Skeletal muscle tissue (tissue), 4 donors: ENCODE data around the gene TMEM63A. TPM values are rescaled to one million over a fixed set of nuclear protein-coding genes. Genes with fewer than 3 reads are reported as not detected.
A peak's percentile ranks its signal among the peaks of the same experiment; 100 is the strongest.
"Not testable (repeated sequence)": the region's sequence is repeated elsewhere in the genome, so short reads cannot be mapped to it uniquely, and the experiment has no call there.

ENCODE experiments used
- H3K27ac ChIP-seq: one replicate; pipeline ENCODE4 v1.7.0; 2013; ENCODE audit warnings: mild to moderate bottlenecking, low read depth, low read length, inconsistent platforms
- H3K27me3 ChIP-seq, 3 donors: one replicate each; pipeline ENCODE4 v1.7.0; 2013; ENCODE audit warnings: low read length in 3 of 3; ENCODE audit not compliant: control insufficient read depth in 3 of 3, insufficient read depth in 3 of 3
- H3K36me3 ChIP-seq, 3 donors: one replicate each; pipeline ENCODE4 v1.7.0; 2013; ENCODE audit warnings: low read length in 3 of 3; ENCODE audit not compliant: control insufficient read depth in 3 of 3, insufficient read depth in 3 of 3
- H3K4me1 ChIP-seq, 3 donors: one replicate each; pipeline ENCODE4 v1.7.0; 2013; ENCODE audit warnings: low read length in 3 of 3, mild to moderate bottlenecking in 3 of 3; ENCODE audit not compliant: control insufficient read depth in 3 of 3, insufficient read depth in 3 of 3
- H3K4me3 ChIP-seq, 3 donors: one replicate each; pipeline ENCODE4 v1.7.0; 2013; ENCODE audit warnings: low read length in 3 of 3
- H3K9ac ChIP-seq, 3 donors: one replicate each; pipeline ENCODE4 v1.7.0; 2013; ENCODE audit warnings: low read length in 3 of 3, mild to moderate bottlenecking in 3 of 3, moderate library complexity in 2 of 3, low read depth in 1 of 3
- H3K9me3 ChIP-seq, 3 donors: one replicate each; pipeline ENCODE4 v1.7.0; 2013; ENCODE audit warnings: low read length in 3 of 3; ENCODE audit not compliant: control insufficient read depth in 3 of 3
- total RNA-seq: library from RNA; depleted of rRNA; stranded (reverse); fragments of >200 nt; gene quantifications from one replicate; pipeline ENCODE4 v1.2.3, GENCODE V29; 2014
- donor health status: Osteomylitis.

Gene TMEM63A
- total RNA-seq, 1 donor from 2014 or later: 12.0 TPM

DNA sequence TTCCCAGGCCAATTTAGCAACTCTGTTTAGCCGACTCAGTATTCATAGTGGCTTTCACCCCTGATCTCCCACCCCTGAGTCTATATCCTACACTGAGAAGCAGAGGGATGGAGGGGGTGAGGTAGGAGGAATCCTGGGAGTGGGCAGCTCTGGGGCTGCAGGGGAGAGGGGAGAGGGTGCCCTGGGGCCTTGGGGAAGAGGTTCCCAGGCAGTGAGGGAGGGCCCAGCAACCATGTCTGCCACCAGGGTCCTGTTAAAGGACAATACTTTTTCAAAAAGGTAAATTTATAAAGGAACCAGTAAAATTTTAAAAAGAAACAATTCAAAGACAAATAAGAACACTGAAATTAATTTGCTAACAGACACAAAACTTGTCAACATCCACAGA, 42.0 kb downstream of the TMEM63A start:
- Histone ChIP-seq H3K9me3 (no peaks in the 10 kb centered on the region), H3K27ac (no peak overlapping the region), H3K4me1 (peaks cover 0 to 9% (median 3%) of the 10 kb centered on the region in 3 donors), H3K36me3 (peaks cover 49 to 73% (median 52%) of the 10 kb centered on the region in 3 donors), H3K27me3 (no peaks in the 10 kb centered on the region), H3K4me3 (no peak overlapping the region), H3K9ac (no peak overlapping the region)

DNA sequence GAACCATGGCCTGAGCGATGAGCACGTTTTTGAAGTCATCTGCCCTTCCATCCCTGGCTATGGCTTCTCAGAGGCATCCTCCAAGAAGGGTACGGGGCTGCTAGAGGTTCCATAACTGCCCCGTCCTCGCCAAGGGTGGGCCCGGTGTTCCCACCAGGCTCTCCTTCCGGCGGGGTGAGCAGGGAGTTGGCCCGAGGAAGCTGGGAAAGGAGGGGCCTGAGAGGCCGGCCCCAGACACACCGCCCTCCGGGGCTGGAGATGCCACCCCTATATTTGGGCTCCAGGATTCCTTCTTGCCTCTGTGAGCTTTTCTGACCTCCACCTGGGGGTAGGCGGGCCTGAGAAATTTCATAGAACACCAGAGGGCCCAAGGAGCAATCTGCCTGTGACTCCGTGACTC, 43.4 kb downstream of the TMEM63A start:
- no peaks in the 10 kb centered on the region for H3K27me3 ChIP-seq
- H3K9ac ChIP-seq: no peak overlapping the region
- no peaks in the 10 kb centered on the region for H3K9me3 ChIP-seq
- H3K4me1 ChIP-seq: peaks cover 8 to 17% (median 10%) of the 10 kb centered on the region in 3 donors
- no peak overlapping the region for H3K4me3 ChIP-seq
- H3K36me3 ChIP-seq: peaks cover 43 to 65% (median 46%) of the 10 kb centered on the region in 3 donors
- no peak overlapping the region for H3K27ac ChIP-seq

DNA sequence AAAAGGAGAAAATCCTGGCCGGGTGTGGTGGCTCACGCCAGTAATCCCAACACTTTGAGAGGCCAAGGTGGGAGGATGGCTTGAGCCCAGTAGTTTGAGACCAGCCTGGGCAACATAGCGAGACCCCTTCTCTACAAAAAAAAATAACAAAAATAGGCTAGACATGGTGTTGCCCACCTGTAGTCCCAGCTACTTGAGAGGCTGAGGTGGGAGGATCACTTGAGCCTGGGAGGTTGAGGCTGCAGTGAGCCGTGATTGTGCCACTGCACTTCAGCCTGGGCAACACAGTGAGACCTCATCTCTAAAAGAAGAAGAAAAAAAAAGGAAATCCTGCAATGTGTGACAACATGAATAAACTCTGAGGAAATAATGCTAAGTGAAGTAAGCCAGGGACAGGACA, 45.9 kb downstream of the TMEM63A start:
- Histone ChIP-seq H3K36me3 (peaks cover 37 to 63% (median 48%) of the 10 kb centered on the region in 3 donors), H3K4me1 (peaks cover 8 to 17% (median 10%) of the 10 kb centered on the region in 3 donors)
- H3K9me3 ChIP-seq, H3K4me3 ChIP-seq, H3K27me3 ChIP-seq, H3K27ac ChIP-seq, H3K9ac ChIP-seq: not testable (repeated sequence)

DNA sequence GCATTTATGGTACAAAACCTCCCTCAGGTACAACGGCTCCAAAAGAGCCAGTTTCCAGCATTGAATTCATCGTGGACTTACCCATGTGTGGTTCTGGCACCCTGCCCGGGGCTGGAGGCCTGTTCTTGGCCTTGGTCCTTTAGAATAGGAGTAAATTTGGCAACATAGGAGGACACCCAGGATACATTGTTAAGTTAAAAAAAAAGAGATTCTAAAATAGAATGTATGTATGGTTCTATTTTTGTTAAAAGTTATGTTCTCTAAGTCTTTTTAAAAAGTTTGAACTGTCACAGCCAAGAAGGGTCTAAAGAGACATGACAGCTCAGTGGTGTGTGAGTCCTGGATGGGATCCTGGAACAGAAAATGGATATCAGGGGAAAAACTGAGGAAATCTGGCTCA, 46.3 kb downstream of the TMEM63A start:
- H3K4me1 ChIP-seq: peaks cover 8 to 17% (median 10%) of the 10 kb centered on the region in 3 donors
- H3K4me3 ChIP-seq: no peak overlapping the region
- H3K27me3 ChIP-seq: no peaks in the 10 kb centered on the region
- no peaks in the 10 kb centered on the region for H3K9me3 ChIP-seq
- H3K9ac ChIP-seq: peak overlapping the region in 1 of 3 donors; percentile 43
- H3K27ac ChIP-seq: no peak overlapping the region
- H3K36me3 ChIP-seq: peaks cover 40 to 65% (median 45%) of the 10 kb centered on the region in 3 donors

DNA sequence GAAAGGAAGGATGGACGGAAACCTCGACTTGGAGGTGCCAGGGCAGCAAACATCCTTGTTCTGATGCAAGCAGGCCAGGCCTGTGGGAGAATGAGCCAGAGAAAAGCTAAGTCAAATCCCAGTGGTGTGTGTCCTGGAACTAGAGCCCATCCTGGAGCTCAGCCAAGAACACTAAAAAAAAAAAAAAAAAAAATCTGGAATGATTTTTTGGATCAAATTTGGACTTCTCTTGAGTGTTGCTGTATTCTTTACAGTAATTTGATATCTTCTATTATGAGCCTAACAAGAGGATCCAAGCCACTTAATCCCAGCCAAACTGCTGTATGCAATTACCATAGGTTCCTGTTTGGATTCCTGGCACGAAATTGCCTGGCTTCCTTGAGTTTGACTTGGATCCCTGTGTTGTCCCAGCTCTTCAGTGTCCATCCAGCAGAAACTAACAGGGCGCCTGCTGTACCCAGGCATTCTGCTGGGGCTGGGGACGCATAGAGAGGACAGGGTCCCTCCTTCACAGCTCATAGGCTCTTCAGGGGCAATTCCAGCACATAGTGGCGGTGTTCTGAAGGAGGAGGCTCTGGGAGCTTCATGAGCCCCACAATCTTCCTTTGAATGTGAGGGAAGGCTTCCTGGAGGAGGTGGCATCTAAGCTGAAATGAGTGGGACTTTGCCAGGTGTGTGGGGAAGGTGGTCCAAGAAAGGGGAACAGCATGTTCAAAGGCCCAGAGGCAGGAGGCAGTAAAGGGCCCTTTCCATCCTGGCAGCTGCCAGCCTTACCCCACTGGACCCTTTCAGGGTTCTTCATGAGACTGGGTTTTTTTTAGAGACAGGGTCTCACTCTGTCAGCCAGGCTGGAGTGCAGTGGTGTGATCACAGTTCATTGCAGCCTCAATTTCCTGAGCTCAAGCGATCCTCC, 47.5 kb downstream of the TMEM63A start:
- peaks cover 32 to 64% (median 34%) of the 10 kb centered on the region in 3 donors for H3K36me3 ChIP-seq
- peaks cover 8 to 17% (median 10%) of the 10 kb centered on the region in 3 donors for H3K4me1 ChIP-seq
- H3K9me3 ChIP-seq: no peaks in the 10 kb centered on the region
- H3K9ac ChIP-seq: no peak overlapping the region
- H3K4me3 ChIP-seq: no peak overlapping the region
- H3K27me3 ChIP-seq: no peaks in the 10 kb centered on the region
- H3K27ac ChIP-seq: peak overlapping the region; percentile 64

DNA sequence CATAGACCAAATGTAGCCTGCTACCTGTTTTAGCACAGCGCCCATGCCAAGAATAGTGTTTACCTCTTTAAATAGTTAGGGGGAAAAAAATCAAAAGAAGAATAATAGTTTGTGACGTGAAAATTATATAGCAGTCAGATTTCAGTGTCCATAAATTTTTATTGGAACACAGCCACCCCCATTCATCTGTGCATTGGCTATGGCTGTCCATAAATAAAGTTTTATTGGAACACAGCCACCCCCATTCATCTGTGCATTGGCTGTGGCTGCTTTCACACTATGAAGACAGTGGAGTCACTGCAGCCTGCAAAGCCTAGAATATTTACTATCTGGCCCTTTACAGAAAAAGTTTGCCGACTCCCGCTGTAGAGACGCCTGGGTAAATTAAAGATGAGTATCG, 51.3 kb downstream of the TMEM63A start:
- Histone ChIP-seq H3K27ac (no peak overlapping the region), H3K36me3 (peaks cover 24 to 46% (median 28%) of the 10 kb centered on the region in 3 donors)

DNA sequence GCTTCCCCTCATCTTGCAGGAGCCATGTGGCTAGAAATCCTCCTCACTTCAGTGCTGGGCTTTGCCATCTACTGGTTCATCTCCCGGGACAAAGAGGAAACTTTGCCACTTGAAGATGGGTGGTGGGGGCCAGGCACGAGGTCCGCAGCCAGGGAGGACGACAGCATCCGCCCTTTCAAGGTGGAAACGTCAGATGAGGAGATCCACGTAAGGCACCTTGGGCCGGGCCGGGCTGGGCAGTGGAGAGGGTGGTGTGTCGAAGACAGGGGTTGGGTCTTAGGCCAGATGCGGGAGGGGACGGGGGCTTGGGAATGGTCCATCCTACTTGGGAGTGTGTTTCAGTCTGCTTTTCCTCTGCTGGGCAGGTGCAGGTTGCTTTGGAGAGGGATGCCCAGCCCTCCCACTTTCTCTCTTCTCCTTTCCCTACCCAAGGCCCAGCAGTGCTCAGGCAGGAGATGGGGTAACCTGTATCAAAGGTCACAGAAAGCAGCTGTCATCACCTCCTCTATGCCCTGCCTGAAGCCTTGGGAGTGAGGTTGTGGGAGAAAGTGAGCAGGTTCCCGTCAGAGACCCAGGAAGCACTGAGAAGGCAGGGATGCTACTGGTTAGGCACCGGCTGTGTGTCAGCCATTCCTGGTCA, 53.4 kb downstream of the TMEM63A start:
- H3K27ac ChIP-seq: no peak overlapping the region

More for the DNA sequence above, 51.3 kb downstream of the TMEM63A start:
- peaks cover 13 to 25% (median 23%) of the 10 kb centered on the region in 3 donors for H3K4me1 ChIP-seq
- H3K4me3 ChIP-seq: no peak overlapping the region
- no peaks in the 10 kb centered on the region for H3K27me3 ChIP-seq
- no peaks in the 10 kb centered on the region for H3K9me3 ChIP-seq
- no peak overlapping the region for H3K9ac ChIP-seq

DNA sequence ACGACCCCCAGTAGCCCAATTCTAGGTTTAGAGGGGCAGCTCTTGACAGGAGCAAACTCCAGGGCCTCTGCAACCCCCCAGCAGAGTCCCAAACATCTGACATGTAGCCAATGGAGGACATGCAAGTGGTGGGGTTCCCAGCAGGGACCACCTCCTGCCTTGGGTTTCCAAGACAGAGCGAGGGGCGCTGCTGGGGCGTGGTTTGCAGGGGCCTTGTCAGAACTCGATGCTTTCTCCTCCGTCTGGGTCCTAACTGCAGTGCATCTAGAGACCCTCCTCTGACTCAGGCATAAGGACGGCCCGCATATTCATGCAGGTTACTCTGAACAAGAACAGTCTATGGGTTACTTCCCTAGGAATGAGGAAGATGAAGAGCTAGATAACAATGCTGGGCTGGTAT, 55.1 kb downstream of the TMEM63A start:
- no peak overlapping the region for H3K9ac ChIP-seq
- peaks cover 32 to 49% (median 40%) of the 10 kb centered on the region in 3 donors for H3K4me1 ChIP-seq
- H3K27ac ChIP-seq: no peak overlapping the region
- no peak overlapping the region for H3K4me3 ChIP-seq
- no peaks in the 10 kb centered on the region for H3K9me3 ChIP-seq
- peaks cover 16 to 36% (median 24%) of the 10 kb centered on the region in 3 donors for H3K36me3 ChIP-seq
- no peaks in the 10 kb centered on the region for H3K27me3 ChIP-seq

More for the DNA sequence above, 53.4 kb downstream of the TMEM63A start:
- Histone ChIP-seq H3K4me1 (peaks cover 23 to 33% (median 32%) of the 10 kb centered on the region in 3 donors), H3K4me3 (no peak overlapping the region), H3K36me3 (peaks cover 25 to 44% (median 25%) of the 10 kb centered on the region in 3 donors), H3K9me3 (no peaks in the 10 kb centered on the region), H3K9ac (peak overlapping the region in 1 of 3 donors; percentile 8), H3K27me3 (no peaks in the 10 kb centered on the region)

DNA sequence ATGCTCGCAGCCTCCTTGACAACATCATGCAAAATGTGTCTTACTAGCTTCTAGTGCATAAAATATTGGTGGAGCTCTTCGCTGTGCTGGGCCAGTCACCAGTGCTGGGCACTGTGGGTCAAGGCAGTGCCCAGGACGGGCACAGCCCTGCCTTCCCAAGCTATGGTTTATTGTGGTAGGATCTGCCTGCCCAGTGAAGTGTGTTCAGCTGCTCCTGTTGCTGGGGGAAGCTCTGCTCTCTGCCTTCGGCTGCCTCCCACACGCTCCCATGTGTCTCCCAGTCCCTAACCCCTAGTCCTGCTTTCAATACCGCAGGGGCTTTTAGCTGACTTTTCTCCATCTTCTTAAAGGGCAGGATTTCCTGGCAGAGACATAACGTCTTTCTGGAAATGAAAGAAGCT, 56.6 kb downstream of the TMEM63A start:
- Histone ChIP-seq H3K27ac (no peak overlapping the region), H3K4me1 (peaks cover 32 to 55% (median 40%) of the 10 kb centered on the region in 3 donors), H3K36me3 (peaks cover 9 to 21% (median 14%) of the 10 kb centered on the region in 3 donors), H3K9ac (peak overlapping the region in 2 of 3 donors; percentile 33 to 46), H3K9me3 (no peaks in the 10 kb centered on the region), H3K27me3 (no peaks in the 10 kb centered on the region), H3K4me3 (peak overlapping the region in 1 of 3 donors; percentile 43)
